Measurements from ENCODE around the gene BRSK1.
A peak's percentile ranks its signal among the peaks of the same experiment; 100 is the strongest.

Gene BRSK1

GRCh38 chr19:55283548-55284377 is at the start of gene BRSK1:
BRSK1 (plus strand) TSS chr19:55283997; CDS start chr19:55284443, 446 bp downstream.
- TF ChIP-seq CTCF (IDR thresholded peaks at IDR 0.05; ENCODE audit: low read depth, low read length, poor library complexity, severe bottlenecking): no peak
- Histone ChIP-seq H3K27me3 (ENCODE audit: control insufficient read depth, low read length) (peaks cover 3% of the 10 kb centered on the region; the same call in 1 of the 2 replicates), H3K36me3 (ENCODE audit: control insufficient read depth, low read length) (no peaks in the 10 kb centered on the region), H3K9me3 (ENCODE audit: control insufficient read depth, insufficient read depth, low read length) (no peaks in the 10 kb centered on the region), H3K4me3 (ENCODE audit: low read length) (peak within 1 kb of the TSS; percentile 44; the same call in 1 of the 2 replicates), H3K4me2 (ENCODE audit: low read length) (peak within 1 kb of the TSS; percentile 52), H3K27ac (ENCODE audit: low read depth, low read length) (no peak within 1 kb of the TSS), H3K79me2 (ENCODE audit: control insufficient read depth, low read length) (peaks cover 6% of the 10 kb centered on the region; the same call in 1 of the 2 replicates), H3K4me1 (ENCODE audit: control insufficient read depth, low read length) (peaks cover 30% of the 10 kb centered on the region), H4K20me1 (ENCODE audit: control insufficient read depth, insufficient read depth, low read depth, low read length) (no peaks in the 10 kb centered on the region), H3K9me2 (replicated peaks; ENCODE audit: control insufficient read depth, low read length) (no peaks in the 10 kb centered on the region), H3F3A (ENCODE audit: control insufficient read depth, insufficient read depth) (peaks cover 4% of the 10 kb centered on the region; the same call in 1 of the 2 replicates)

- no peaks in the 10 kb centered on the region for H3K4me1 ChIP-seq (ENCODE audit: control insufficient read depth, low read length)
- TF ChIP-seq EZH2phosphoT487 (IDR thresholded peaks at IDR 0.05; ENCODE audit: borderline replicate concordance, low read length) (no peak), CTCF (IDR thresholded peaks at IDR 0.05; ENCODE audit: low read depth, low read length, poor library complexity, severe bottlenecking) (no peak)
- H3K27me3 ChIP-seq (ENCODE audit: control insufficient read depth, low read length): no peaks in the 10 kb centered on the region
- H3F3A ChIP-seq (ENCODE audit: control insufficient read depth, insufficient read depth): 0 out of 2 replicates have a peak, but pooled peaks cover 4% of the 10 kb centered on the region
- no peak overlapping the region for H3K27ac ChIP-seq (ENCODE audit: low read depth, low read length)
- H3K9me2 ChIP-seq (replicated peaks; ENCODE audit: control insufficient read depth, low read length): no peaks in the 10 kb centered on the region
- H3K4me2 ChIP-seq (ENCODE audit: low read length): no peak overlapping the region
- peaks cover 93% of the 10 kb centered on the region for H3K36me3 ChIP-seq (ENCODE audit: control insufficient read depth, low read length)
- H3K9me3 ChIP-seq (ENCODE audit: control insufficient read depth, insufficient read depth, low read length): no peaks in the 10 kb centered on the region
- peaks cover 10% of the 10 kb centered on the region; the same call in 1 of the 2 replicates for H4K20me1 ChIP-seq (ENCODE audit: control insufficient read depth, insufficient read depth, low read depth, low read length)
- H3K4me3 ChIP-seq (ENCODE audit: low read length): no peak overlapping the region
- peaks cover 32% of the 10 kb centered on the region for H3K79me2 ChIP-seq (ENCODE audit: control insufficient read depth, low read length)
Measured at GRCh38 chr19:55238030-55238429, 45.8 kb upstream of the BRSK1 start.

- H3K36me3 ChIP-seq (ENCODE audit: control insufficient read depth, low read length): peaks cover 92% of the 10 kb centered on the region
- H4K20me1 ChIP-seq (ENCODE audit: control insufficient read depth, insufficient read depth, low read depth, low read length): peaks cover 10% of the 10 kb centered on the region; the same call in 1 of the 2 replicates
- H3K4me2 ChIP-seq (ENCODE audit: low read length): no peak overlapping the region
- no peaks in the 10 kb centered on the region for H3K9me2 ChIP-seq (replicated peaks; ENCODE audit: control insufficient read depth, low read length)
- TF ChIP-seq CTCF (IDR thresholded peaks at IDR 0.05; ENCODE audit: low read depth, low read length, poor library complexity, severe bottlenecking): no peak
- no peak for TF ChIP-seq EZH2phosphoT487 (IDR thresholded peaks at IDR 0.05; ENCODE audit: borderline replicate concordance, low read length)
- no peaks in the 10 kb centered on the region for H3K4me1 ChIP-seq (ENCODE audit: control insufficient read depth, low read length)
- no peak overlapping the region for H3K4me3 ChIP-seq (ENCODE audit: low read length)
- H3F3A ChIP-seq (ENCODE audit: control insufficient read depth, insufficient read depth): no peaks in the 10 kb centered on the region
- H3K79me2 ChIP-seq (ENCODE audit: control insufficient read depth, low read length): peaks cover 31% of the 10 kb centered on the region
- H3K27ac ChIP-seq (ENCODE audit: low read depth, low read length): no peak overlapping the region
- no peaks in the 10 kb centered on the region for H3K9me3 ChIP-seq (ENCODE audit: control insufficient read depth, insufficient read depth, low read length)
- H3K27me3 ChIP-seq (ENCODE audit: control insufficient read depth, low read length): no peaks in the 10 kb centered on the region
Measured at GRCh38 chr19:55239004-55239403, 44.8 kb upstream of the BRSK1 start.

Data from DOHH2 (cell line).